ENCODE measurements around the gene PHF3.

DNA sequence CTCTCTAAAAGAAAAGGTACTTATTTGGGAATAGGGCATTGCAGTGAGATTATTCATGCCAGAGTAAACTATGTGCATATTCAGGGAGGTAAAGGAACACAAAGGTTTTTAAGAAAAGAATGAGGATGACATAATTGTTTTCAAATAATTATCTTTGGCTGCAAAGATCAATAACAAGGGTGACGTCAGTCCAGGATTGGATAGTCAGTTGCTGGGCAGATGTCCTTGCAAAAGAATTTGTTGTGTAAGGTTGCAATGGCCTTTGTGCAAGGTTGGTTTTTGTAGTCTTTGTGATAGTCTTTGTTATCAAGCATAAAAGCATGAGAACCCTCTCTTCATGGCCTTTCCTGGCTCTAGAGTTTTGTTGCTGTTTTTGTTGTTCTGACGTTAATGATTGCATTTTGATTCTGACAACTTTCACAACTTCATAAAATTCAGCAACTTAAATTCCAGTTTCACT lies 45.6 kb upstream of the PHF3 start:
- TF ChIP-seq, protein P1, sequence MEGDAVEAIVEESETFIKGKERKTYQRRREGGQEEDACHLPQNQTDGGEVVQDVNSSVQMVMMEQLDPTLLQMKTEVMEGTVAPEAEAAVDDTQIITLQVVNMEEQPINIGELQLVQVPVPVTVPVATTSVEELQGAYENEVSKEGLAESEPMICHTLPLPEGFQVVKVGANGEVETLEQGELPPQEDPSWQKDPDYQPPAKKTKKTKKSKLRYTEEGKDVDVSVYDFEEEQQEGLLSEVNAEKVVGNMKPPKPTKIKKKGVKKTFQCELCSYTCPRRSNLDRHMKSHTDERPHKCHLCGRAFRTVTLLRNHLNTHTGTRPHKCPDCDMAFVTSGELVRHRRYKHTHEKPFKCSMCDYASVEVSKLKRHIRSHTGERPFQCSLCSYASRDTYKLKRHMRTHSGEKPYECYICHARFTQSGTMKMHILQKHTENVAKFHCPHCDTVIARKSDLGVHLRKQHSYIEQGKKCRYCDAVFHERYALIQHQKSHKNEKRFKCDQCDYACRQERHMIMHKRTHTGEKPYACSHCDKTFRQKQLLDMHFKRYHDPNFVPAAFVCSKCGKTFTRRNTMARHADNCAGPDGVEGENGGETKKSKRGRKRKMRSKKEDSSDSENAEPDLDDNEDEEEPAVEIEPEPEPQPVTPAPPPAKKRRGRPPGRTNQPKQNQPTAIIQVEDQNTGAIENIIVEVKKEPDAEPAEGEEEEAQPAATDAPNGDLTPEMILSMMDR (IDR thresholded peaks at IDR 0.05; ENCODE audit: low read length) = no peak
- TF ChIP-seq EZH2 (IDR thresholded peaks at IDR 0.05; ENCODE audit: borderline replicate concordance, low read length) = no peak
